ENCODE results near the gene ACTN4.

ACTN4 gene

GRCh38 chr19:38639679-38640078, 7.8 kb upstream of the ACTN4 start:
- no peak for TF ChIP-seq CTCF (conservative IDR thresholded peaks at IDR 0.05; ENCODE audit: low read length)
- DNase-seq (ENCODE audit: low read depth), result no peak
- no peak overlapping the region for H3K4me3 ChIP-seq (ENCODE audit: low read length)

- no peak overlapping the region for H3K4me3 ChIP-seq (ENCODE audit: low read length)
- DNase-seq (ENCODE audit: low read depth), result no peak
- no peak for TF ChIP-seq CTCF (conservative IDR thresholded peaks at IDR 0.05; ENCODE audit: low read length)
Observed at GRCh38 chr19:38640368-38640767, 7.1 kb upstream of the ACTN4 start.

GRCh38 chr19:38642176-38642575, 5.3 kb upstream of the ACTN4 start:
- no peak overlapping the region for H3K4me3 ChIP-seq (ENCODE audit: low read length)
- TF ChIP-seq CTCF (conservative IDR thresholded peaks at IDR 0.05; ENCODE audit: low read length), result no peak
- no peak for DNase-seq (ENCODE audit: low read depth)

GRCh38 chr19:38644719-38645118, 2.7 kb upstream of the ACTN4 start:
- TF ChIP-seq CTCF (conservative IDR thresholded peaks at IDR 0.05; ENCODE audit: low read length), result no peak
- DNase-seq (ENCODE audit: low read depth), result no peak
- H3K4me3 ChIP-seq (ENCODE audit: low read length), result no peak overlapping the region

GRCh38 chr19:38647966-38648768, 718 bp downstream of the ACTN4 start:
- no peak for DNase-seq (ENCODE audit: low read depth)
- H3K4me3 ChIP-seq (ENCODE audit: low read length), result peak overlapping the region; percentile 96
- no peak for TF ChIP-seq CTCF (conservative IDR thresholded peaks at IDR 0.05; ENCODE audit: low read length)

- DNase-seq (ENCODE audit: low read depth), result no peak
- TF ChIP-seq CTCF (conservative IDR thresholded peaks at IDR 0.05; ENCODE audit: low read length), result no peak
- peak overlapping the region; percentile 96 for H3K4me3 ChIP-seq (ENCODE audit: low read length)
Observed at GRCh38 chr19:38648769-38649304, 1.4 kb downstream of the ACTN4 start.
